Stomach (tissue), 4 donors: ENCODE results near the gene WDR18.

Source experiments
- CTCF ChIP-seq, 7 experiments: fragments of 450-650 bp in 4 of 7; fragments of 200-600 bp in 3 of 7; sonication (generic) in 3 of 7; IDR thresholded peaks; one replicate each; pipeline ENCODE4 v1.5.1; 2016 to 2019; ENCODE audit warnings: antibody characterized with exemption in 7 of 7, control low read depth in 2 of 7, mild to moderate bottlenecking in 1 of 7
- EP300 ChIP-seq: sonication (generic); formaldehyde crosslinking; IDR thresholded peaks from one replicate; pipeline ENCODE4 v1.6.1; 2017; ENCODE audit warnings: antibody characterized with exemption
- POLR2A ChIP-seq, 4 donors: fragments of 450-650 bp; IDR thresholded peaks; one replicate each; pipeline ENCODE4 v1.6.1; 2016; ENCODE audit warnings: antibody characterized with exemption in 4 of 4, control low read depth in 2 of 4, mild to moderate bottlenecking in 1 of 4, moderate library complexity in 1 of 4

GRCh38 chr19:954672-955494 is 29.3 kb upstream of the WDR18 start:
- TF ChIP-seq CTCF (IDR thresholded peaks at IDR 0.05) = no peak
- TF ChIP-seq POLR2A (IDR thresholded peaks at IDR 0.05) = no peak
- no peak for TF ChIP-seq EP300
